DOHH2 (cell line): ENCODE data around the gene TOM1.

Experiments used
- H3F3A ChIP-seq: fragments of 200-600 bp; sonication (generic), shearing (Covaris generic); 2 replicates; pipeline ENCODE4 v1.6.0; 2016; ENCODE audit warnings: antibody characterized with exemption, mild to moderate bottlenecking; ENCODE audit not compliant: control insufficient read depth, insufficient read depth
- H3K27ac ChIP-seq: fragments of 200-600 bp; sonication (generic); 2 replicates; pipeline ENCODE4 v1.5.1; 2014; ENCODE audit warnings: low read depth, mild to moderate bottlenecking, low read length, moderate library complexity
- H3K27me3 ChIP-seq: fragments of 200-600 bp; sonication (generic); 2 replicates; pipeline ENCODE4 v1.6.1; 2014; ENCODE audit warnings: mild to moderate bottlenecking, low read length, mixed read lengths; ENCODE audit not compliant: control insufficient read depth
- H3K36me3 ChIP-seq: fragments of 200-600 bp; sonication (generic); 2 replicates; pipeline ENCODE4 v1.6.1; 2014; ENCODE audit warnings: mild to moderate bottlenecking, low read length, moderate library complexity, mixed read lengths; ENCODE audit not compliant: control insufficient read depth
- H3K4me1 ChIP-seq: fragments of 200-600 bp; sonication (generic); 2 replicates; pipeline ENCODE4 v1.6.1; 2014; ENCODE audit warnings: mild to moderate bottlenecking, low read length, mixed read lengths; ENCODE audit not compliant: control insufficient read depth
- H3K4me2 ChIP-seq: fragments of 200-600 bp; sonication (generic); 2 replicates; pipeline ENCODE4 v1.6.0; 2014; ENCODE audit warnings: mild to moderate bottlenecking, low read length, moderate library complexity
- H3K4me3 ChIP-seq: fragments of 200-600 bp; sonication (generic); 2 replicates; pipeline ENCODE4 v1.5.1; 2014; ENCODE audit warnings: mild to moderate bottlenecking, low read length, mixed read lengths
- H3K79me2 ChIP-seq: fragments of 200-600 bp; sonication (generic); 2 replicates; pipeline ENCODE4 v1.6.1; 2014; ENCODE audit warnings: mild to moderate bottlenecking, low read length, mixed read lengths; ENCODE audit not compliant: control insufficient read depth
- H3K9me2 ChIP-seq: fragments of 200-600 bp; sonication (generic); replicated peaks from 2 replicates; pipeline ENCODE4 v1.6.1; 2014; ENCODE audit warnings: mild to moderate bottlenecking, low read length, mixed read lengths; ENCODE audit not compliant: control insufficient read depth
- H3K9me3 ChIP-seq: fragments of 200-600 bp; sonication (generic); 2 replicates; pipeline ENCODE4 v1.6.1; 2014; ENCODE audit warnings: antibody characterized with exemption, low read length, mixed read lengths; ENCODE audit not compliant: control insufficient read depth, insufficient read depth
- H4K20me1 ChIP-seq: fragments of 200-600 bp; sonication (generic); 2 replicates; pipeline ENCODE4 v1.6.0; 2014; ENCODE audit warnings: low read depth, mild to moderate bottlenecking, antibody characterized with exemption, low read length, moderate library complexity; ENCODE audit not compliant: control insufficient read depth, insufficient read depth
- CTCF ChIP-seq: fragments of 200-600 bp; sonication (generic); IDR thresholded peaks from one replicate; pipeline ENCODE4 v1.5.1; 2014; ENCODE audit warnings: antibody characterized with exemption, mild to moderate bottlenecking, low read depth, low read length; ENCODE audit not compliant: poor library complexity, severe bottlenecking
- EZH2phosphoT487 ChIP-seq: fragments of 200-600 bp; sonication (generic); IDR thresholded peaks from 2 replicates; pipeline ENCODE4 v1.6.1; 2017; ENCODE audit warnings: borderline replicate concordance, mild to moderate bottlenecking, antibody characterized with exemption, low read length, moderate library complexity, mixed read lengths

Gene TOM1

GRCh38 chr22:35397095-35397904, 97.6 kb downstream of the TOM1 start:
- H3K9me2 ChIP-seq: no peaks in the 10 kb centered on the region
- H3K36me3 ChIP-seq: peaks cover 26% of the 10 kb centered on the region
- H3K27me3 ChIP-seq: no peaks in the 10 kb centered on the region
- H3K4me1 ChIP-seq: peaks cover 50% of the 10 kb centered on the region
- H3K79me2 ChIP-seq: peaks cover 29% of the 10 kb centered on the region
- no peaks in the 10 kb centered on the region for H4K20me1 ChIP-seq
- TF ChIP-seq CTCF (no peak), EZH2phosphoT487 (no peak)
- H3F3A ChIP-seq: no peaks in the 10 kb centered on the region; the same call in 1 of the 2 replicates
- peak overlapping the region; percentile 79 for H3K4me2 ChIP-seq
- H3K9me3 ChIP-seq: no peaks in the 10 kb centered on the region
- 0 out of 2 replicates have a peak overlapping the region, but pooled peaks have one; percentile 2 for H3K4me3 ChIP-seq
- H3K27ac ChIP-seq: peak overlapping the region; percentile 20; the same call in 1 of the 2 replicates
